GM21576 (cell line): ENCODE data around the gene KRTDAP.

ENCODE experiments used
- ATAC-seq: cut with Tn5 transposase; IDR thresholded peaks from one replicate; pipeline ENCODE4 v1.9.1; 2021; ENCODE audit warnings: mild to moderate bottlenecking, moderate library complexity; ENCODE audit not compliant: unreplicated experiment

The KRTDAP gene

DNA sequence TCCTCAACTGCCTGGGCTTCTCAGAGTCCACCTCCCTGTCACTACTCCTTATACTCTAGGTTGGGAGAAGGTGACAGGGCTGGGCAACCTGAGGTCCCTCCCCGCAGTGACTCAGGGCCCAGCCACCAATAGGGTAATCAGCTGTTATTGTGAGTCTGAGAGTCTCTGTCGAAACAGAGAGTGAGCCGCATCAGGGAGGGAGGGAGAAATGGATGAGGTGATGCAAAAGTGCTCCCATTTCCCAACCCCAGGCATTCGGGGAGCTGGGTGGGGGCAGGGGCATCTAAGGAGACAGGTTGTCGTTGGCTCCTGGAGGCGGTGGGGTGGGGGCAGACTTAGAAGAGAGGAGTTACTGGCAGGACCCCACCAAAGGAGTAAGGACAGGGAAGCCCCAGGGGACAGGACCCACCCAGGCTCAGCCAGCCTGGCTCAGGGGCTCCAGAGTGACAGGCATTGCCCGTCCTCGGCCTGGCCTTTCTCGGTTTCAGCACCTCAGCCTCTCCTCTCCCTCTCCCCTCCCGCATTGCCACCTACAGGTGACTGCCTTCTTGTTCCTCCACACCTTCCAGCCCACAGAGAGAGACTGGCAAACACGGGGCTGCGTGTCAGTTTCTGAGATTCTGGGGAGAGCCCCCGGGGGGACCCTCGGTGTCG, 23.5 kb upstream of the KRTDAP start, which contains the start of gene DMKN:
DMKN (minus strand) TSS at position 22 of the 654 bp plus-strand sequence. CDS start 174 bp downstream, outside the sequence.
- no peak for ATAC-seq

GRCh38 chr19:35512831-35513627, 22.8 kb upstream of the KRTDAP start:
- no peak for ATAC-seq

- ATAC-seq = no peak
Observed at GRCh38 chr19:35511337-35511736, 21.1 kb upstream of the KRTDAP start.

DNA sequence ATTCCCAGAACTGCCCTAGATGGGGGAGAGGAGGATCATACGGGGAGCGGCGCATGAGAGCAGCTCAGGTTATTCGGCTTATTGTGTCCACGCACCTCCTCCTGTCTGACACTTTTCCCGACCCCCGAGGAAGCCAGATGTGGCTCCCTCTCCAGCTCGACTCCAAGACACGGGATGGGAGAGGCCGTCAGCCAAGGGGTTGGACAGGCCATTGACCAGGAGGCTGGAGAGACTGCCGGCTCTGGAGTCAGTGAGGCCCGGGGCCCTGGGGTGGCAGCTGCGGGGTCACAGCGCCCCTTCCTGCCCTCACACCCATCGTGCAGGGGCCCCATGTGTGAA, 20.3 kb upstream of the KRTDAP start:
- ATAC-seq = no peak

- ATAC-seq = no peak
Observed at GRCh38 chr19:35509861-35510625, 19.8 kb upstream of the KRTDAP start.

DNA sequence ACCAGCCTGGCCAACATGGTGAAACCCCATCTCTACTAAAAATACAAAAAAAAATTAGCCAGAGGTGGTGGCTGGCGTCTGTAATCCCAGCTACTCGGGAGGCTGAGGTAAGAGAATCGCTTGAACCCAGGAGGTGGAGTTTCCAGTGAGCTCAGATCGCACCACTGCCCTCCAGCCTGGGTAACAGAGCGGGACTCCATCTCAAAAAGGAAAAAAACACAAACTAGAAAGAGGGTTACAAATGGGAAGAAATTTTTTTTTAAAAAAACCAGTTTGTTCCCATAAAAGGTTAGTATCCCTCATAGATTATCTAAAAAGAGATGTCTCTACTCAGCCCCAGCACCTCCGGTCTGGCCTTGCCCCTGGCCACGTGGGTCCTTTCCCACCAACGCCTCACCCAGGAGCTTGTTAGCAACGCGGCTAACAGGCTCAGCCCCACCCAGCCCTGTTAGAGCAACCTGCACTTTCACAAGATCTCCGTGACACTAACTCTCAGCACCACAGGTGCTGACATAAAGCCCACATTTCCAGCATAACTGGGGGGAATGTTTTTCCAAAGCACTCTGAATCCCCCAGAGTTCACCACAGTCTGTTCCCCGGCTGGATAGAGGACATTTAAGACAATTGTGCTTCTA, 18.9 kb upstream of the KRTDAP start:
- no peak for ATAC-seq

GRCh38 chr19:35508129-35508528, 17.9 kb upstream of the KRTDAP start:
- no peak for ATAC-seq

GRCh38 chr19:35507561-35507960, 17.3 kb upstream of the KRTDAP start:
- ATAC-seq = no peak

DNA sequence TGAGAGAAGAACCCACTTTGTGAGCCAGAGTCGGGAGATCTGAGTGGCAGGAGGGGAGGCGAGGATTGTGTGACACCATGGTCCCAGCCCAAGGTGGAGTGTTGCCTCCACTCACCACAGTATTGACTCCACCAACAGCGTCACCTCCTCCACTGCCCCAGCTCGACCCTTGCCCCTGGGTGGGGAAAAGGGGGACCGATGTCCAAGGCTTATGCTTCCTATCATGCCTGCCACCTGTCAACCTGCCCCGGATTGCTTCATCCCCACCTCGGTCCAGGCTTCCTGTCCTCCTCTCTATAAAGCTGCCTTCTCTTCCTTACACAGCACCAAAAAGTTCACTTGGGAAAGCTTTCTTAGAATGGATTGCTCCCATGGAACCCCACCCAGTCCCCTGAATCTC, 15.7 kb upstream of the KRTDAP start:
- ATAC-seq = no peak

DNA sequence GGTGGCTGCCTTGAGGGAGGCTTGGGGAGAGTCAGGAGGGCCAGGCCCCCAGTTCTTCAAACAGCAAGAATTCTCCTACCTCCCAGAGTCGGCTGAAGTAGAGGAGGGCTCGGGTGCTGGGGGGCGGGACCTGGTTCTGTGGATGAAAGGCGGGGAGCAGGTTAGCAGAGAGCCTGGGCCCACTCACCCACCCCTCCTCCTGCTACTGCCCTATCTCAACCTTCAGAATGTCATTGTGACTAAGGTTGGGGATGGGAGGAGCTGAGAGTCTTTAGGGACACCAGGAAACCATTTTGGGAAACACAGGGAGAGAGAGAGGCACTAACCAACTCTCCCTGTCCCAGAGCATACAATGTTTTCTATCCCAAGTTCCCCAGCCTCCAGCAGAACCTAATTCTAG, 12.5 kb upstream of the KRTDAP start:
- no peak for ATAC-seq

- no peak for ATAC-seq
Observed at GRCh38 chr19:35501684-35502083, 11.4 kb upstream of the KRTDAP start.

DNA sequence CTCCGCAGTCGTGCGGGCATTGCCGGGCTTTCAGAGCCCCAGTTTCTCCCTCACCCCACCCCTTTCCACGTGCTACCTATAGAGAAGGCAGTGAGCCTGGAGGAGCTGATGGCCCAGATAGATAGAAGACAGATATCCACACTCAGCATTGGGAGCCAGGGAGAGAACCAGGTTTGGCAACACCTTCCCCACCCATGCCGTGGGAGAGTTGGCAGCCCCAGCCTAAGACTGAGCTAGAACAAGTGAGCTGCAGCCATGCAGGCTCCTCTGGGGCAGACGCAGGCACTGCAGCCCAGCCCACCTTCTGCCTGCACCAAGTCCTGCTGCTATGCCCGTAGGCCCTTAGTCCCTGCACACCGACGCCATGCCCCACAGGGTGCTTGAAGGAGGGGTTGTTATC, 10.3 kb upstream of the KRTDAP start:
- no peak for ATAC-seq

DNA sequence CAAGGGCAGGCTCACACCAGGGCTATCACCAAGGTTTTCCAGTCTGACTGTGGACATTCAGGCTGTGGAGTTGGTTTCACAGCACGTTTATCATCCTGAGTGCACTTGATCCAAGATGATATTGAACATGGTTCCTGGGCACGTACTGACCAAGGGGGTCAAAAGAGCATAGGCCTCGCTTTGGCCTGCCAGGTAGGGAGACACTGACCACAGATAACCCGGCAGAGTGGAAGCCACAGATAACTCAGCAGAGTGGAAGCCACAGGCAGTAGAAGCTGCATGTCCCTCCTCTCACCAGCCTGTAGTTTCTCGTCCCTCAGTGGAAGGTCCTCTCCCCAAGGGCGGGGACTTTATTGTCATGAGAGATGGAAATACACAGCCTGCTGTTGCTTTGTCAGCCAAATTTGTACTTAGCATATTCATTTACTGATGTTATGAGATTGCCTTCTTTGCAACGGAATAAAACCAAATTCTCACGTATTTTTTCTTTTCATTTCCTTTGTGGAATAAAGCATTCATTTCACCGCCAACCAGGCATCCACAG, 8.8 kb upstream of the KRTDAP start:
- no peak for ATAC-seq

DNA sequence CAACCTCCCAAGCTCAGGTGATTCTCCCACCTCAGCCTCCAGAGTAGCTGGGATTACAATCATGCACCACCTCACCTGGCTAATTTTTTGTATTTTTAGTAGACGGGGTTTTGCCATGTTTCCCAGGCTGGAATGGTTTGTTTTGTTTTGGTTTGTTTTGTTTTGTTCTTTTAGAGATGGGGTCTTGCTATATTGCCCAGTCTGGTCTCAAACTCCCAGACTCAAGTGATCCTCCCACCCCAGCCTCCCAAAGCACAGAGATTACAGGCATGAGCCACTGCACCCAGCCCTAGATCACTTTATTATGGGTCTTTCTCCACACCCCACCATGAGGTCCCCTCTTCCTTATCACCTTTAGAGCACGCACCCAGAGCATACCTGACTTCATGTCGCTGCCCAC, 8.0 kb upstream of the KRTDAP start:
- no peak for ATAC-seq

DNA sequence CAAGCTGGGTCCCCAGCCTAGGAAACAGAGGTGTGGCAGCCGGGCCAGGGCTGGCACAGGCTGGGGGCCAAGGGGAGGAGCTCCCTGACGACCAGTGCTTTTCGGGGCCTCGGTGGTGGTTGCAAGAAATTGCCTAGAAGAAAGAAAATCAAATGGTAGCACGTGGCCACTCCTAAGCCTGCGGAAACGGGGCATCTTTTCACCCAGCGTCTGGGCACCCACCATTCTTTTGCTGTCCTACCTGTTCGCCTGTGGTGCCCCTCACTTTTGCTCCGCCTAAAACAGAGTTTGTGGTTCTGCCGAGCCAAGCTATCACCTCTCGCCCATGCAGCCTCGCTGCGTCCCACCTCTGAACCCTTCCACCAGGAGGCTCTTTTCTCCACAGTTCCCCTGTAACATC, 7.1 kb upstream of the KRTDAP start:
- ATAC-seq = no peak

- no peak for ATAC-seq
Observed at GRCh38 chr19:35495107-35496064, 5.1 kb upstream of the KRTDAP start.

- ATAC-seq = no peak
Observed at GRCh38 chr19:35493971-35494370, 3.7 kb upstream of the KRTDAP start.

- ATAC-seq = no peak
Observed at GRCh38 chr19:35491836-35492360, 1.6 kb upstream of the KRTDAP start.

GRCh38 chr19:35488677-35489076, 1.6 kb downstream of the KRTDAP start:
- no peak for ATAC-seq
